Subcutaneous preadipocyte (primary cell): ENCODE results near the gene TSPY2. TPM values are rescaled to one million over a fixed set of nuclear protein-coding genes. Genes with fewer than 3 reads are reported as not detected.

ENCODE experiments used
- total RNA-seq: library from RNA; depleted of rRNA; stranded (reverse); fragments of >200 nt; gene quantifications from 2 replicates; pipeline ENCODE4 v1.2.3, GENCODE V29; 2012

TSPY2 gene
- not detected in 2 replicates for total RNA-seq

GRCh38 chrY:6245923-6246322 is at the start of gene TSPY2:
Gene TSPY2, plus strand, starts transcription at chrY:6246223. Its CDS starts 46 bp downstream, at chrY:6246269.

